ENCODE measurements around the gene CA5A. TPM values are rescaled to one million over a fixed set of nuclear protein-coding genes. Genes with fewer than 3 reads are reported as not detected.

The CA5A gene
- total and polyA plus RNA-seq, 9 of the 15 experiments (the other 6 are each of a cell fraction or from before 2014, with no cell fraction given), result not detected

- intact Hi-C loops (cut with micrococcal nuclease) (no loop called here), in situ Hi-C loops (cut with MboI) (loop anchor here (5.0 kb wide), 1 partner anchor 98 kb away; no protein-coding TSS in a partner anchor)
- Histone ChIP-seq H3K27ac (ENCODE audit: extremely low read depth, low read depth, low read length) (peak overlapping the region; percentile 35; the same call in 1 of the 3 replicates), H2AFZ (ENCODE audit: low read depth, low read length) (peak overlapping the region; percentile 59; the same call in 1 of the 2 replicates), H3K36me3 (ENCODE audit: control insufficient read depth, insufficient read depth, low read length) (no peaks in the 10 kb centered on the region), H3K4me2 (ENCODE audit: insufficient read depth, low read length) (peak overlapping the region; percentile 49; the same call in 1 of the 2 replicates), H3K9ac (ENCODE audit: insufficient read depth in 1 of 2, low read depth in 2 of 2, low read length in 2 of 2) (no peak overlapping the region), H3K27me3 (ENCODE audit: control insufficient read depth in 2 of 2, insufficient read depth in 2 of 2, low read length in 2 of 2) (peaks cover 2 to 14% of the 10 kb centered on the region in 2 experiments; a peak in 3 of 5 replicates), H3K4me1 (replicated peaks in 1 of 2; ENCODE audit: control insufficient read depth in 2 of 2, insufficient read depth in 2 of 2, low read length in 2 of 2) (peaks cover 16% of the 10 kb centered on the region in 2 experiments; a peak in 4 of 5 replicates), H3K9me3 (replicated peaks; ENCODE audit: control insufficient read depth, insufficient read depth, low read depth, low read length) (peaks cover 4% of the 10 kb centered on the region), H3K9me1 (ENCODE audit: control insufficient read depth, insufficient read depth, low read length) (no peaks in the 10 kb centered on the region), H4K20me1 (replicated peaks; ENCODE audit: control insufficient read depth, insufficient read depth, low read length) (no peaks in the 10 kb centered on the region), H3K79me2 (ENCODE audit: control insufficient read depth, insufficient read depth, low read length) (no peaks in the 10 kb centered on the region), H3K4me3 (no peak overlapping the region)
- ATAC-seq, result no peak
- POLR2A ChIA-PET, result interaction anchor here (1.0 to 1.3 kb wide), 3 partner anchors 21 to 94 kb away, joined by 3 to 4 read pairs (median 3); no protein-coding TSS in a partner anchor
- 37% methylated on average over 24 of the region's 24 CpGs for WGBS (ENCODE audit: insufficient coverage, low coverage, missing lambda C conversion rate)
- DNase-seq (ENCODE audit: extremely low read depth in 1 of 4, low spot score in 3 of 4), result peak in 2 of 4 experiments; percentile 19 to 29
- CTCF ChIA-PET (ENCODE audit: low intra/inter-chr PET ratio), result no interaction called here
- BruUV-seq (replicated peaks), result no TSS peak
- FAIRE-seq, result no peak
- TF ChIP-seq EGR1 (conservative IDR thresholded peaks at IDR 0.05) (peak; percentile 59), HDAC6 (IDR thresholded peaks at IDR 0.05; ENCODE audit: low read depth, low read length) (no peak), ZNF316 (IDR thresholded peaks at IDR 0.05) (peak; percentile 11; the same call in 1 of the 2 replicates), SMARCE1 (IDR thresholded peaks at IDR 0.05) (peak; percentile 51), DLX4 (CRISPR knock-in tag; IDR thresholded peaks at IDR 0.05) (no peak), ATF3 (IDR thresholded peaks at IDR 0.05) (peak; percentile 64), ATF3 (CRISPR knock-in tag; conservative IDR thresholded peaks at IDR 0.05) (no peak), CBFA2T2 (conservative IDR thresholded peaks at IDR 0.05) (peak; percentile 31; the same call in 1 of the 2 replicates), SOX6 (IDR thresholded peaks at IDR 0.05) (peak; percentile 66; the same call in 1 of the 2 replicates), HDAC1 (IDR thresholded peaks at IDR 0.05) (0 out of 4 replicates have a peak, but pooled peaks of 1 of the 2 experiments have one; percentile 14), JUND (IDR thresholded peaks at IDR 0.05; ENCODE audit: borderline replicate concordance, low read depth, low read length) (peak; percentile 84), JUND (tag; IDR thresholded peaks at IDR 0.05; ENCODE audit: borderline replicate concordance, low read depth, low read length) (peak; percentile 73; the same call in 1 of the 3 replicates), ZEB2 (IDR thresholded peaks at IDR 0.05) (peak; percentile 89), FOSL1 (tag; conservative IDR thresholded peaks at IDR 0.05) (peak; percentile 49; the same call in 1 of the 2 replicates), EP300 (IDR thresholded peaks at IDR 0.05; ENCODE audit: low read length) (peak; percentile 70; the same call in 1 of the 2 replicates), ZBED1 (IDR thresholded peaks at IDR 0.05) (no peak), TSHZ1 (CRISPR knock-in tag; IDR thresholded peaks at IDR 0.05) (no peak), NFATC3 (IDR thresholded peaks at IDR 0.05) (0 out of 2 replicates have a peak, but pooled peaks have one; percentile 51), CEBPB (tag; IDR thresholded peaks at IDR 0.05) (peak; percentile 78)
These were observed 61.5 kb downstream of the CA5A start for GRCh38 chr16:87874639-87875427.

Measured in K562 (cell line).